ENCODE measurements around the gene CCDC186. TPM values are rescaled to one million over a fixed set of nuclear protein-coding genes. Genes with fewer than 3 reads are reported as not detected.

Gene CCDC186
- total RNA-seq, 1 donor from 2014 or later, result 64.4 TPM

DNA sequence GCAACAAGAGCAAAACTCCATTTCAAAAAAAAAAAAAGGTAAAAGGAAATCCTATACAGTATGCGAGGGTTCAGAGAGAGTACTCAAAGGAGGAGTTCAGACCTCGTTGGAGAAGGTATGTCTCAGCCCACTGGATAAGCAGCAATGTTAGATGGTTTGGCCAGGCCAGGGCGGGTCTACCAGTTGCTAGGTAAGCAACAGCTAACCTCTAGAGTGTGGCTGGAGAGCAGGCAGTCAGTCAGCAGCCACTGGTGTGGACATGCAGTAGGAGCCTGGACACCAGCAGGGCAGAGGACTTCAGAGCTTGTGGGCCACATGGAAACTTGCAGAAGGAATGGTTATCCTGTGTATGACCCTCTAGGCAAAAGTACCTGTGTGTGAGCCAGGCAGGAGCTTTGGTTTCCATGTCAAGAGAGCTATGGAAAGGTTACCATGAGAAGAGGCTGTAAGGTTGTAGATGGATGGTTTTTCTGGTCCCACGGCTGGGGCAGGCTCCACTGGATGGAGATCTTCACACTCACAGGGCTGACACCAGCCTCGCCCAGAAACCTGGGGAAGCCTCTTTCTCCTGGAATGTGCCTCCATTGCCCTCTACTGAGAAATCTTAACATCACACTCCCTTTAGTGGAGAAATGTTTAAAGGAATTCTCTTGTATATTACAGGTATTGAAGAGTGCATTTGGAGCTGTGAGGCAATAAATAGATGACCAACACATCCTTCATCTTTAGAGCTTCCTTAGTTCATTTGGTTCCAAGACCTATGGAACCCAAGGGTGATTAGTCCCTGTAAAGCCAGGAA is 63.6 kb downstream of the CCDC186 start:
- DNase-seq, result no peak

DNA sequence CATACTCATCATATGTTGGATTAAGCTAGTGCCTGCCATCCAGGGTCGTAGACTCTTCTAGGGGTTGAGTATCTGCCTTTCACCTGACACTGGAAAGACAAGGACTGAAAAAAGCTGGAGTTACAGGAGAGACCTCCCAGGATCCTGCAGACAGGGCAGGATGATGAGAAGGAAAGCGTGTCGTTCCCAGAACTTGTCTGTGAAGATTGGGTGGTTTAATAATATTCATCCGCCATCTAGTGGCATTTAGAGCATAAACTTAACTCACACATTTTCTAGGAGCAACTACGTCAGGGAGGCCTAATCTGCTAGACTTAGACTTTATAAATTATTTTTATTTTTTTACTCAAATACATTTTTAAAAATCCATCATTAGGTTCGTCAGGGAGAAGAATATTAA is 70.7 kb downstream of the CCDC186 start:
- DNase-seq, result peak; percentile 13

DNA sequence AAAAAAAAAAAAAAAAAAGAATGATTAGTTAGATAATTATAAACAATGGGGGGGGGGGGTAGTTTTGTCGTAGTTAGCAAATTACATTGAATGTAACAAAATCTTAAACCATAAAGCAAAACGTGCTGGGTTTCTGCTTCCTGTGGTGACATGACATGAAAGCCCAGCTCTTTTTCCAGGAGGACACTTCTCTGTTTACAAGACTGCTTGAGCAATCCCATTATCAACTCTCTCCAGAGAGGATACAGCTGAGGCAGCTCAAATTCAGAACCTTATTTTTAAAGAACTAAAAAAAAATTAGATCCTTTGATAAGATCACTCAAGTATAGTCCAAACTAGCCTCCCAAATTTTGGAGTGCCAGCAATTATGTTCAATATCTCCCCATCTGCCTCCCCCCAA is 71.7 kb downstream of the CCDC186 start:
- DNase-seq, result no peak

DNA sequence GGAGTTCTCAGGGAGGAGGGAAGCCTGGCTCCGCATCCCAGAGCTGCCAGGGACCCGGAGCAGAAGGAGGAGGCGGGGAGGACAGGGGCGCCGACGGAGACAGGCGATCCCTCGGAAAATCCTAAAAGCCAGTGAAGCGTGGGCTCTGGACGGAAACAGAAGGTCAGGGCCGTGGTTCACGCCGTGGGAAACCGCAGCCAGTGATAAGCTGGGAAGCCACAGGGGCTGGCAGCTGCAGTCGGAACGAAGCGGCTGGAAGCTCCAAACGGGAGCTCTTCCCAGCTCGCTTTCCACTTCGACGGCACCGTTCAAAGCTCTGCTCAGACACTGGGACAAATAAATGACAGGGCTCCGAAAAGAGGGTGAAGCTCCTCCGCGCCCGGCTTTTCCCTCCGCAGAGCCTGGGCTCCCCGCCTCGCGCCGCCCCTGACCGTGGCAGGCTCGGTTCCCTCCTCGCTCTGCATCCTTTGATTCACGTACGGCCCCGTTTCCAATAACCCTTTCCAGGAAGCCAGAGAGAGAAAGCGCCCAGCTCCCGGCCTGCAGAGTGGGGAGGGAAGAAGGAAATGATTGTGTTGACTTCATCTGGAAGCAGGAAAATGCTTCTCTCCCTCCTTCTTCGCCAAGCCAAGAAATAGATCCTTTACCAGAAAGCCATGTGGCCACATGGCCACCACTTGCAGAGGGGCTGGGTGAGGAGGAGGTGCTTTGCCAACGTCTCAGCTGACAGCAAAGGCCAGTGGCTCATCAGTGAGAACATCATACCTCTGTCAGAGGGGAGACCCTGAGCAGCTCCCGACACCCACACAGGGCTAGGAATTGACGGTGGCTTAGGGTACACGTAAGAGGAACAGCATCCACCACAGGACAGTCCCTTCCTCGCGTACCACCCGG is 72.9 kb downstream of the CCDC186 start:
- DNase-seq, result no peak

DNA sequence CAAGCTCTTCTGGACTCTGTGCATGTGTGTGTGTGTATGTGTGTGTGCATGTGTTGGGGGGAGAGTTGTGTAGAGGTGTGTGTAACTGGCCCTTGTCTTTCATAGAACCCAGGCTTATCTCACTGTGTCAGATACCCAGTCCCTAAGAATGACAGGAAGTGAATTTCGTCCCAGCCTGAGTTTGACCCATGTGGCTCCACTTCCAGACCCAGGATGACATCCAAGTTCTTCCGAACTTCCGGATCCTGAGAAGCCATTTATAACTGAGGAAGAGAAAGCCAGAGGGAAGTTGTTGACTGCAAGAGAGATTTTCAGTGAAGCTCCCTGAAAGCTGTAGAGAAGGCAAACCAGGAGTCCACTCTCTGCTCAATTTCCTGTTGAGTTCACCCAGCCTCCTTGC is 77.1 kb downstream of the CCDC186 start:
- no peak for DNase-seq

DNA sequence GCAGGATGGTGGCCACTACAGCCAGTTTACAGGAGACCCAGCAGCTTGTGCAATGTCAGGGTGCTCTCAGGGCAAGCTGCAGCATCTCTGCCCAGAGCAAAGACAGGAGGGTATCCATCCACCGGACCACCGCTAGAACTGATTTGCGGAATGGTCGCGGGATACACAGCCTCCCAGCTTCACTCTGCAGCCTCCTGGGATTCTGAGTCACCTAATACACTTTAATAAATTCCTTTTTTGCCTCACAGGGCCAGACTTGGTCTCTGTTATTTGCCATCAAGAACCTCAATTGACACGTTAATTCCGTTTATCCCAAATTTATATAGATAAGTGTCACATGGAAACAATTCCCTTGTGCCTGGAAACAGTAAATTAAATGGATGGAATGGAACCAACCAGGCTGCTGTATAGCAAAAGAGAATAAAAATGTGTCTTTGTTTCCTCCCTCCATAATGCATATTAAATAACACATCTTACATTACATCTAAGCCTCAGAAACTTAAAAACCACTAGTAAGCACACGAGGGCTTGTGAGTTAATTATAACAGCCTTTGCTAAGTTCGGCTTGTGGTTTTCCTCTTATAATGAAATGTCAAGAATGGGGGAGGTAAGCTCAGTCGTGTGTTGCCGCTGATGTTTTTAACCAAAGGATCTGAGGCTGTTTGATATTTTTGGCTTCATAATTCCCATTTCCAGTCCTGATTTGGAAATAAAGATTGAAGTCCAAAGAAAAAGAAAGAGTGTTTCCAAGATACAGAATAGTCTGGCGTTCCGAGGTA is 78.3 kb downstream of the CCDC186 start:
- DNase-seq, result no peak

DNA sequence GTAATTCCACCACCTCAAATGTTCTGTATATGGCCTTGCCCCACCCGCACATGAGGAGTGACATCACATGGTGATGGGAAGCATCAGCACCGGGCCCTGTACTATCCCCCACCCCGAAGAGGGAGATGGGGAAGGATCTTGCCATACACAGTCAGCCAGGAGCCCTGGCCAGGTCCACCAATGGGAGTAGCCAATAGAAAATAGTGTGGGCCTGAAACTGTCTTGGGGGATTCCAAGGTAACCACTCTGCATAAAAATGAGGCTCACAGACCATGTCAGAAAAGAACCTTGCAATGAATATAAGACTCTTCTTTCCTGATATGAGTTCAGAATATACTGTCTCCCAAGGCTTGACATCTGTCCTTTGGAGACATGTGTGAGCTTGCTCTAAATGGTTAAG is 79.2 kb downstream of the CCDC186 start:
- no peak for DNase-seq

DNA sequence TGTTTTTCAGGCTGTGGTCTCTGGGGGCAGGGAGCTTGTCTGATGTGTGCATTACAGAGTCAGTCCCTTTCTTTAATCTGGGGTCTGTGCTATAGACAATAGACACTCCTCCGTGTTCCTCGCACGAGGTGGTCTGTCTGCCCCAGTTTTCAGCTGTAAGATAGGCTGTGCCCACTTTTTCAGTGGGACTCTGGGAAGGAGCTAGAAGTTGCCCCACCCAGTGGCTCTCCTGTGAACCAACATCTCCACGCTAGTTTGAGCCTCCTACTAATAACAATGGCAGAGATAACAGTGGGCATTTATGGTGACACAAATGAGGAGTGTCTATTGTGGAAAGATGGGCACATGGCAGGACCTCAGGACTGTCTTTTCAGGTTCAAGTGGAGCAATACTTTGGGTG is 86.3 kb downstream of the CCDC186 start:
- no peak for DNase-seq

DNA sequence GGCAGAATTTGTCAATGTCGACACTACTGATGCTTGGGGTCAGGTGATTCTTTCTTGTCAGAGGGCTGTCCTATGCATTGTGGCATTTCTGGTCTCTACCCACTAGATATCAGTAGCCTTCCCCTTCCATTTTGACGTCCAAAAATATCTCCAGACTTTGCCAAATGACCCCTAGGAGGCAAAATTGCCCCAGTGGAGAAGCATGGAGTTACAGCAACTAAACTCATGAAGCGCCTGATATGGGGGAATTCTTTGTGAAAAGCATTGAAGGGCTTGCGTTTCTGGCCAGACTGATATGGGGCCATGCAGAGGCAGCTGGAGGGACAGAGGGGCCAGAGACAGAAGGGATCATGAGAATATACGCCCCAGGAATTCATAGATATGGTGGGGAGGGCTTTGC is 86.7 kb downstream of the CCDC186 start:
- no peak for DNase-seq

DNA sequence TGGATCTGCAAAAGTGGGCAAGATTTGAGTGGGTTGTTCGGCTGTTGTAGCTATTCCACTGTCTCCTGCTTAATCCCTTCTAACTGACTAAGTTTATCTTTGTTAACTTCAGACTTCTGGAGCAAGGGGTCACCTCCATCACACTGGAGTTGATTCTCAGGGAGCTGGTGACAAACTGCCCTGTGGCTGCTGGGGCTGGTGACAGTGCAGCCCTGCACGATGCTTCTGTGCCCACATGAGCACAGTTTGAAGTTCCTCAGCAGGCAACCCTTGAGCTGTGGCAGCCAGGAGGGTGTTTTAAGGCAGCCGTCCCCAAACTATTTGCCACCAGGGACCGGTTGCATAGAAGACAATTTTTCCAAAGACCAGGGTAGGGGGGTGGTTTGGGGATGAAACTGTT is 89.8 kb downstream of the CCDC186 start:
- no peak for DNase-seq

DNA sequence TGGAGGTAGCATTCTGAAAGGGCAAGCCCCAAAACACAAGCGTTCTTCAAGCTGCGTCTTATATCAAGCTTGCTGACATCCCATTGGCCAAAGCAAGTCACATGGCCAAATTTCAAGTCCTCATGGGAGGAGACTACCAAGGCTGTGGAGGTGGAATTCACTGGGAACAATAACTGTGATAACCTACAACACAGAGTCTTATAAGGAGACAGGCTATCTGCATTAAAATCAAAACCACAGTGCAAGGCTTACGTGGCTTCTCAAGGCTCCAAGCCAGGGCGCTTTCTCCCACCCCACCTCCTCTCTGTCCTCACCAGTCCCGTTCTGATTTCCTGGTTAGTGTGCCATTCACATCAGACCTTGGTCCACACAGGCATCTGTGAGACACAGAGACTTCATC is 91.0 kb downstream of the CCDC186 start:
- DNase-seq, result no peak

DNA sequence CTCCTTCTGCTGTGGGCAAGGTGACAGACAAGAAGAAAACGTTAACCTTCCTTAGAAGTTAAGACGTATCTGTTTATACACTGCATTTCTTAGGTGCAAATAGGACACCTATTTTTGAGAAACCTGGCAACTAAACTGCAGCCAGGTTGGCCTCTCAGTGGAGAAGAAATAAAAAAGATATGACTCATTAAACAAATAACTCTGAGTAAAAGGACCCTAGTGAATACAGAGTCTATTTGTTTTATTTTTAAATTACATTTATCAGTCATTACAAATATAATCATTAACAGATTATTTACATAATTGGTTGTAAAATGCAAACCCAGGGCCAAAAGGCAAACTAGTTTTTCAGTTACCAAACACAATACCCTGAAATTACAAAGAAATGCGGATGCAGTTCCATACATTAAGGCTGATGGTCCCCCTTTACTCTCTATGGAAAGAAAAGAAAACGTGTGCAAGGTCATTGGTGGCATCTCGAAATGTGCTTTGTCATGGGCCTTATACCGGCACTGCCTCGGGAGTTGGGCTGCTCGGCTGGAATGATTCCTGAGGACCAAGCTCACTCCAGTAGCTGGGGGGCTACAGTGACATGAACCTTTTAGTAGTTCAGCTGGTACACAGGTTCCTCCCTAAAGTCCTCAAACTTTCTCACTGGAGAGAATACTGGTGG is 92.0 kb downstream of the CCDC186 start:
- no peak for DNase-seq

DNA sequence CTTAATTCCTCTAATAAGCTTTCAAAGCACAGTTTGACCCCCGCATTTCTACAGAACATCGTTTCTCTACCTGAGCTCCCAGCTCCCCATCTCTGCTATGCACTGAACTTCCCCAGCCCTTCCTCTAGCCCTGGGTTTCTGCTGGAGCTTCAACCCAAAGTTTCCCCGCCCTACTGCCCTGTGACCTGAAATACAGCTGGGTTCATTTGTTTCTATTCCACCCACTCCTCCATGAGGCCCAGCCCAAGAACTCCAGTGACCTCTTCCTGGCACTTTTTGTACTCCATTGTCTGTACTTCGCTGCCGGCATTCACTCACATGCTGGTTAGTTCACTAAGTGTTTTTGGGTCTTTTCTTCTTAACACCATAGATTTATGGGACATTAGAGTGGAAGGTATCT is 94.6 kb downstream of the CCDC186 start:
- DNase-seq, result no peak

DNA sequence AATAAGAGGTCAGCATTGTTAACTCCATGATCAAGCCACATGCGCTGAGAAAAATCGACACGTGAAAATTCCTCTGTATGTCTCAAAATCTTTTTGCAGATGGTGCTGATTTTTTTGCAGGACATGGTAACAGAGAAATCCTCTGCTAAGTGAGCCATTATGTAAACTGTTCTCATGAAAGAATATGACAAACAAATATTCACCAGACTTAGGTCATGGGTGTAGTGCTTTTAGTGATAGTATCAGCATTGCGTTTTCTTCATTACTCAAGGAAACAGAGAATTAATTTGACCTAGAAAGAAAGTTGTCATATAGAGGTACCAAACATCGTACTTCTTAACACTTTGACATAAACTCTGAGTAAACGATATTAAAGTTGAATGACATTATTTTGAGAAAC is 95.7 kb downstream of the CCDC186 start:
- no peak for DNase-seq

DNA sequence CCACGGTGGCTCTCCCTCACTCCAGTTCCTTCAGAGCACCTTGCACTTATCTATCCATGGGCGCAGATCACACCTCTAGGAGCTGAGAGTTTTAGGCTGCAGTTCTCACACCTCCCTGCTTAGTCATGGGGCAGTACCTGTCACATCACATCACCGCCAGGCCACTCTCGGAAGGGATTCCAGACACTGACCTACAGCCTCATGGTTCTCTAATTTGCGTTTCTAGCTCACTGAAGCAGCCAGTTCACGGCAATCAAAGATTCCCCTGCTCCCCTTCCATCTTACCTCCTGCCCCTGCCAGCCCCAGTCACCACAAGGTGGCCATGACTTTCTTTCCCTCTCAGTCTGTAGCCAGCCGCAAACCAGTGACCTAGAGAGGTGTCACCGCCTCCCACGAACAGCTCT is 96.2 kb downstream of the CCDC186 start:
- DNase-seq, result no peak

DNA sequence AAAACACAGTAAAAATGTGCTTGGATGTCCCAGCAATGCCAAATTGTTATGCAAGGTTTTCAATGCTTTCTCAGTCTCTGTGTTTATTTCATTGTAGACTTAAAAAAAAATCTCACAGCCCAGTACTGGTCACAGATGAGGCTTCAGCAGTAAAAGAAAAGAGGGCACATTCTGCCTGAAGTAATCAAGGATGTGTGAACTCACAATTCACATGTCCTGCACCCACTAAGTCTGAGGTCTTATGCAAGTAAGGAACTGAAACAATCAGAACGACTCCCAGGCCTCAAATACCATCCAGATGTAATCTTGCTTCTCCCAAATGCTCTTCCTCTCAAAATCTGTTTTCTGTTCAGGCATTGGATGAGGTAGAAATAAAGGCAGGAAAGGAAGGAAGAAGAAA is 96.7 kb downstream of the CCDC186 start:
- no peak for DNase-seq

DNA sequence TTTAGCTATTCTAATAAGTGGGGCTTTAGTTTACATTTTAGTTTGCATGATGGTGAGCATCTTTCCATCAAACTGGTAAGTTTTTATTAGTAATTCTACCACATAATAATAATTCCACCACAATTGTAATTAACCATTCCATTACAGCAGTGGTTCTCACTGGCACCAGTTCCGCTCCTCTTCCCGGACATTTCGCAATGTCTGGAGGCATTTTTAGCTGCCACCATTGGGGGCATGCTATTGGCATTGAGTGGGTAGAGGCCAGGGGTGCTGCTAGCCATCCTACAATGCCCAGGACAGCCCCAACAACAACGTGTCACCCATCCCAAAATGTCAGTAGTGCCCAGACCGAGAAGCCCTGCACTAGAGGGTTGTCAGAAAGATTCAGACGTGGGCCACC is 98.9 kb downstream of the CCDC186 start:
- DNase-seq, result no peak

DNA sequence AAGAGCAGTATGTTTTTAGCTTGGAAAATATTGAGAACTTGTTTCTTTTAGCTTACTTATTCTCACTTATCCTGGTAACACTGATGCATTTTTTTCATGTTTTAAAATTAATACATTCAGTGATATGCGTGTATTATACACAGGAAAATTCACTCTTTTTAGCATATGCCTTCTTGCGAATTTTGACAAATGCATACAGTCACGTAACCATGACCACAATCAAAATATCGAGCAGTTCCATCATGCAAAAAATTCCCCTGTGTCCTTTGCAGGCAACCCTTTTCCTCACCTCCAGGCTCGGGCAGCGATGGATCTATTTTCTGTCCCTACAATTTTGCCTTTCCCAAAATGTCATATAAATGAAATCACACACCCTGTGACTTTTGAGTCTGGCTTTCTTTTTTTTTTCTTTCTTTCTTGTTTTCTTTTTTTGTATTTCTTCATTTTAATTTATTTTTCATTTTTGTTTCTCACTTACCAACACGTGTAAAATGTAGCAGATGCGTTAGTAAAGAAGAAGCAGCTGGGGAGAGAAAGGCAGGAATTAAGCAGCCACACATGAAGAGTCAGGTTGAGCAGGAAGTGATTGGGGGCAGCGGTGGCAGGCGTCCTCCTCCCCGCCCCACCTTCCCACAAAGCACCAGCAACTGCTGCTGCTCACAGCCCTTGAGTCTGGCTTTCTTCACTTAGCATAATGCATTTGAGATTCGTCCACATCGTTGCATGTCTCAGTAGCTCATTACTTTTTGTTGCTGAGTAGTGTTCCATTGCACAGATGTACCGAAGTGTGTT is 100.4 kb downstream of the CCDC186 start:
- DNase-seq, result no peak

DNA sequence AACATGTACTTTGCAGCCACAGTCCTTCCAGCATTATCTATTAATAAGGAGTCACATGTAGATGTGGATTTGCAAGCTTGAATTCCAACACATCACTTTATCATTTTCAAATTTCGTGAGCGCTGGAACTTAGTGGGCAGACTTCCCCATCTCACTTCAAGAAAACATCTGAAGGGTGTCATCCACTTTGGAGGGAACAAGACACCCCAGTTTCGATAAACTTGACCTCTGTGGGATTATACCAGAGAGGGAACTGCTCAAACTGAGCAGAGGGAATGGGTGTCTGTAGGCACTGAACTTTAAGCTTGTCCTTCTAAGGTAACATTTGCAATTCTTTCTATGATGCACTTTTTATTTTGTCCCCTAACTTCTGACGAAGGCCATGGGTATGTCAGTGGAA is 102.8 kb downstream of the CCDC186 start:
- no peak for DNase-seq
